Sigmoid colon (tissue), 4 donors: ENCODE data around the gene COMMD10.

Source experiments
- EP300 ChIP-seq, 4 donors: sonication (generic); formaldehyde crosslinking; IDR thresholded peaks; one replicate each; pipeline ENCODE4 v1.6.1; 2017; ENCODE audit warnings: antibody characterized with exemption in 4 of 4
- POLR2A ChIP-seq, 2 donors: fragments of 450-650 bp; IDR thresholded peaks; one replicate each; pipeline ENCODE4 v1.6.1; 2016; ENCODE audit warnings: antibody characterized with exemption in 2 of 2, mild to moderate bottlenecking in 2 of 2, moderate library complexity in 2 of 2
- TF ChIP-seq, protein P1 (sequence below), 4 experiments: fragments of 450-650 bp in 3 of 4; fragments of 200-600 bp in 1 of 4; IDR thresholded peaks; one replicate each; pipeline ENCODE4 v1.5.1; 2016 to 2019; ENCODE audit warnings: antibody characterized with exemption in 4 of 4, mild to moderate bottlenecking in 3 of 4, moderate library complexity in 2 of 4

DNA sequence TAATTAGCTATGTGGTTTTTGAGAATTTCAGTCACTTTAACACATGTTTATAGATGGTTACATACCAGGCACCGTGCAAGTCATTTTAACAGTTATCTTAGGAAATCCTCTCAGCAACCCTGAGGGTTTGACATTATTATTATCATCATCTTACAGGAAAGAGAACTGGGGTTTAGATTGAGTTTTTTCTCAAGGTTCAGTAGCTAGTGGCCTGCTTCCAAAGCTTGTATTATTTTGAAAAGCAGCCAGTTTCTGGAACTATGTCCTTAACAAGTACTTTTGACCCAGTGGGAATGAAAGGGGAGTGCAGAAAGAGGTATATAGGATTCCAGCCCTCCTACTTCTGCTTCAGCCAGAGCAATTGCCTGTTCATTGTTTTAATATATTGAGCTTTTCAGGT lies 157.5 kb downstream of the COMMD10 start:
- TF ChIP-seq, protein P1, sequence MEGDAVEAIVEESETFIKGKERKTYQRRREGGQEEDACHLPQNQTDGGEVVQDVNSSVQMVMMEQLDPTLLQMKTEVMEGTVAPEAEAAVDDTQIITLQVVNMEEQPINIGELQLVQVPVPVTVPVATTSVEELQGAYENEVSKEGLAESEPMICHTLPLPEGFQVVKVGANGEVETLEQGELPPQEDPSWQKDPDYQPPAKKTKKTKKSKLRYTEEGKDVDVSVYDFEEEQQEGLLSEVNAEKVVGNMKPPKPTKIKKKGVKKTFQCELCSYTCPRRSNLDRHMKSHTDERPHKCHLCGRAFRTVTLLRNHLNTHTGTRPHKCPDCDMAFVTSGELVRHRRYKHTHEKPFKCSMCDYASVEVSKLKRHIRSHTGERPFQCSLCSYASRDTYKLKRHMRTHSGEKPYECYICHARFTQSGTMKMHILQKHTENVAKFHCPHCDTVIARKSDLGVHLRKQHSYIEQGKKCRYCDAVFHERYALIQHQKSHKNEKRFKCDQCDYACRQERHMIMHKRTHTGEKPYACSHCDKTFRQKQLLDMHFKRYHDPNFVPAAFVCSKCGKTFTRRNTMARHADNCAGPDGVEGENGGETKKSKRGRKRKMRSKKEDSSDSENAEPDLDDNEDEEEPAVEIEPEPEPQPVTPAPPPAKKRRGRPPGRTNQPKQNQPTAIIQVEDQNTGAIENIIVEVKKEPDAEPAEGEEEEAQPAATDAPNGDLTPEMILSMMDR (IDR thresholded peaks at IDR 0.05) = no peak
- TF ChIP-seq EP300 (IDR thresholded peaks at IDR 0.05) (no peak), POLR2A (IDR thresholded peaks at IDR 0.05) (no peak)
